Brain pericyte (primary cell): ENCODE measurements around the gene PKD1.
A peak's percentile ranks its signal among the peaks of the same experiment; 100 is the strongest.

ENCODE experiments used
- DNase-seq: peaks from one replicate; pipeline ENCODE4 v3.0.0-alpha.2; 2012; ENCODE audit warnings: low read depth, low spot score

The PKD1 gene

GRCh38 chr16:2046893-2047329 is 88.8 kb downstream of the PKD1 start:
- no peak for DNase-seq

GRCh38 chr16:2045965-2046892 is 89.5 kb downstream of the PKD1 start:
- no peak for DNase-seq

- DNase-seq = no peak
Observed at GRCh38 chr16:2044541-2044940, 91.2 kb downstream of the PKD1 start.

GRCh38 chr16:2043667-2044451 is 91.8 kb downstream of the PKD1 start:
- DNase-seq = no peak

GRCh38 chr16:2042986-2043666 is 92.6 kb downstream of the PKD1 start:
- DNase-seq = no peak

- no peak for DNase-seq
Observed at GRCh38 chr16:2042171-2042985, 93.3 kb downstream of the PKD1 start.

GRCh38 chr16:2040787-2041522 is 94.7 kb downstream of the PKD1 start:
- no peak for DNase-seq

GRCh38 chr16:2040041-2040786 is 95.5 kb downstream of the PKD1 start:
- no peak for DNase-seq

GRCh38 chr16:2039274-2040031 is 96.2 kb downstream of the PKD1 start:
- DNase-seq = peak; percentile 80
